GM19328 (cell line): ENCODE data around the gene CNTNAP2.

Experiments
- ATAC-seq: cut with Tn5 transposase; IDR thresholded peaks from one replicate; pipeline ENCODE4 v1.9.1; 2021; ENCODE audit warnings: mild to moderate bottlenecking, moderate library complexity; ENCODE audit not compliant: unreplicated experiment

The CNTNAP2 gene

DNA sequence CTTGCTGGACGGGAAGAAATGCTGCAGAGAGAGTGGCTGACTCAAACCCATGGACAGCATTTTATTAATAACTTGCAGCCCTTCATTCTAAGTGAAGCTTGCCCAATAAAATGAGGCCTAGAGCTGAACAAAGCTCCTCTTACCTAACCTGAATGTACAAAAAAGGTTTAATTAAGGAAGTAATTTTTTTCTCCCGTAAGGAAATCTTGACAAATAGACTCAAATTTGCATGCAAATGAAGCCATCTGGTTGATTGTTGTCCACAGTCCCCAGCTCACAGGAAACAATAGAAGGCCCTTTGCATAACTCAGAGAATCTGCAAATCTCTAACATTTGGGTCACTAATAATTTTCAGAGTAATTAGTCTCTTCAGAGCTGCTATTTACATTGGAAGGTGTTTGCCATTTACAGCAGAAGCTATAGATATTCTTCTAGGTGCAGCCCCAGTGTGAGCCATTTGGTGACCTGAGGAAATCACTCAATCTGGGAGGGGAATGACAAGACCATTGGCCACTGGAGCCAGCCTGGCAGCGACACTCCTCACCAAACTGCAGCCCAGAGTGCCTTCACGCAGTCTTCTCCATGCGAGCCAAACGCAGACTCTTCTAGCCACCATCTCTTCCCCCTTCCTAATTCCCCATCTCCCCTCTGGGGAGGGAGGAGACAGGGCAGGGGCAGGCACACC, 1991.0 kb downstream of the CNTNAP2 start:
- no peak for ATAC-seq

DNA sequence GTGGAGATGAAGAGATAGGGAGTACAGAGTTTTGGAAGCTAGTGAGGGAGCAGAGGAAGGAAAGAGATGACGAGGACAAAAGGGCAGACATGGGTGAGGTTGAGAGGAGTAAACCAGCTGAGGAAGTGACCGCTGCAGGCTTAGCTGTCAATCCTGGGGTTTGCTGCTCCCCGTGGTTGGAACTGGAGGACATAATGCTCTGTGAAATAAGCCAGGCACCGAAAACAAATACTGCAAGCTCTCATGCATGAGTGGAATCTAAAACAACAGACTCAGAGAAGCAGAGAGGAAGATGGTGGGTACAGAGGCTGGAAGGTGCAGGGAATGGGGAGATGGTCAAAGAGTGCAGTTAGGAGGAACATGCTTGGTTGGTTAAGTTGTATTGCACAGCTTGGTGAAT, 1991.8 kb downstream of the CNTNAP2 start:
- ATAC-seq: no peak

DNA sequence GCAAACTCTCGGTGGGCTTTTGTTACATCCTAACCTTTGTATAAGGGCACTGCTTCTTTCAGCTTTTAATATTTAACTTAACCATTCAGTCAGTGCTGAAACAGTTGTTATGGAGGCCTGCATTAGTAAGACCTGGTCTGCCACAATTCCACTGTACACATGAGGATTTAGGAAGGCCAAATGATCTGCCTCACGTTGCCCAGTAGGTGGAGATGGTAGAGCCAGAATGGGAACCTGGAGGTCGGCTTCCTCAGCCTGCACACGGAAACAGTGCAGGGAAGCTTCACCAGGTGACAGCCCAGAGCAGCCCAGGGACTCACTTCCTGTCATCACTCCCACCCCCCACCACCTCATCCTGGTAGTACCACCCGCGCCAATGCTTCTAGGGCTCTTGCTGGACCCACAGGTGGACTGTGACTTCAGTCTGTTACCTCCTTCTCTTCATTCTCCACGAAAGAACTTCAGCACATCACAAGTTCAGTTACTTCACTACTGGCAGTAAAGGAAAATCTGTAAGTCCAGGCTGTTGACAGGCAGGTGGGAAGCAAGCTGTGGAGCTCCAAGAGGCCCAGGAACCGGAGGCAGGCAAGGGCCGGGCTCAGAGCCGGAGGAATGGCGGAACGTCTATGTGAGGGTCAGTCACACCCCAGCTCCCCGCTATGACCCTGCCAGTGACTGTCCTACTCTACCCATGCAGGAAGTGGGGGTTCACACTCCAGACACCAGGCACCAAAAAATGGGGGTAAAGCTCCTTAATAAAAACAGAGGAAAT, 1993.7 kb downstream of the CNTNAP2 start:
- no peak for ATAC-seq

DNA sequence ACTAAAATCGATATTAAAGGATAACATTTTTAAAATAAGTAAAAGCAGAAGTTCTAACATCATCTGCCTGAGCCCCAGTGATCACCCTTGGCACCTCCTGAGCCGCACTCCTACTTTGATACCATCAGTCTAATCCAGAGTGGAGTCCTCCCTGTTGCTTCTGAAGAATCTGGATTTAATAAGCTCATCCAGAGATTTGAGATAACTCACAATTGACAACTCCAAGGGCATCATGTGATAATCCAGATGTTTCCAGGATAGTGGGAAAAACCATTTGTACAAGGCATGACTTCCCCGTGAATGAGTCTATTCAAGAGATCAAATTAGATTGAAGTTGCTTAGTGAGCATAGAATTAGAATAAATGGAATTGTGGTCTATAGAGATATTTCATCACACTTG, 1998.2 kb downstream of the CNTNAP2 start:
- no peak for ATAC-seq

DNA sequence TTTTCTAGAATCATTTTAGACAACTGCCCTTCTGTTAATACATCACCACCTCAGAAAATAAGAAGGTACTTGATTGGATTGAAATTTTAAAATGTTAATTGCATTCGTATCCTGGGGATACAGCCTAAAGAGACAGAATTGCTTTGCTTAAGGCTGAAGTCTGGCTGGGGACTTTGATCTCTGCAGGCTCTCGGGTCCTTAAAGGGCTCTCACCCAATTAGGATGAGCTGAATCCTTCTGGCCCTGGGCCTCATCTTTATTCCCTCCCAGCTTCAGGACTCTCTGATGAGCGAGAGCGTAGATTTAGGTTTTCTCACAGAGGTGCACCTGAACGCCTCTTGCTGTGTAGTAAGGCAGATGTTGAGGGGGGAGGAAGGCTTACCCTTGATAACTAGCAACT, 1998.7 kb downstream of the CNTNAP2 start:
- no peak for ATAC-seq

DNA sequence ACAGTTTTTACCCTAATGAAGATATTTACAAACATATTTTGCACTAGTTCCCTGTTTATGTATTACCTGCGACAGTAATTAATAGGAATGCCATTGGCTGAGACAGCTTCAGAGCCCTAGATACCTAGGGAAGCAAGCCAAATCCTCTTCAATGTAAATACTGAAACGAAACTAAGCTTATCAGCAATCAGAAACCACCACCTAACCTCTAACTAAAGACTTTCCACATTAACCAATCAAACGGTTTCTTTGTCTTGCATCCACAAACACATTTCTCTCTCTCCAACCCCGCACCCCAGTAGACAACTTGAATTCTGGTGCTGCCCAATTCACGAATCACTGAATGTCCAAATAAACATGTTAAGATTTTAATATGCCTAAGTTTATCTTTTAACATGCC, 1999.6 kb downstream of the CNTNAP2 start:
- no peak for ATAC-seq

DNA sequence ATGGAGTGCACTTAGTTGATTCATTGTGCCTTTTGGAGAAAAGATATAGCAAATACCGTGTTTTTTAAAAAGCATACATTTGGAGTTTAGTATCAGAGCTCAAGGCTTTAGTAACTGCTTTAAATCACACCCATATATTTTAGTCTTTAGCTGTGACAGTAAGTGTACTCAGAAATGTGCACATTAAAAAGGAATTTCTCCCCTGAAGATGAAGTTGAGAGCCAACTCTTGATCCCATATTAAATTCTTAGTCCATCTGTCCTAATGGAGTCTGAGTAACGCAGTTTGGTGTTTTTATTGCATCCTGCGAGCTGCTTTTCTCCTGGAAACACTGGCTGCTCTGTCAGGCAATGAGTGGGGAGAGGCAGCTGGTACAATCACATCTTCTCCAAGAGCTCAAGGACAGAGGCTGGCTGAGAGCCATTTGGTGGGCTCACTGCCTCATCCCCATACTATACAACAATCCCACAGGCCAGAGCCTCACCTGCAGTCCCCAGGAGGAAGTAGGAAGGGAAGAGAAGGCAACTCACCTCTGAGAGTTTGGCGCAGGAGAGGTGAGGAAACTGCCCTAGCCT, 2000.3 kb downstream of the CNTNAP2 start:
- ATAC-seq: no peak

DNA sequence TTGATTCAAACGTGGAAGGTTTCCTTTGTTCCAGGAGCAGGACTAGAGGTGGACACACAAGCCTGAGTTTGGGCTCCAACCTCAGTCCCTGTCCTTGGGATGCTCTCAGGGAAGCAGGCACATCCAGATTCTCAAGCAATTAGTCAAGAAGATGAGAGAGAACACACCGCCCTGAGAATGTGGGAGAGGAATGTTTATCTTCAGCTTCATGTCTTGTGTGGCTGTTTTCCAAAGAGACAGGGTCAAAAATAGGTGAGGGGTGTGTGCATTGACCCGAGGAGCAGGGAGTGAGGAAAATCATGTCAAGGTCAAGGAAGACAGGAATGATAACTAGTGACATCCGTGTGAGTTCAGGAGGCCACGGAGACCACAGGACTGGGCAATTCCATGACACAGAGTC, 2001.8 kb downstream of the CNTNAP2 start:
- ATAC-seq: no peak

DNA sequence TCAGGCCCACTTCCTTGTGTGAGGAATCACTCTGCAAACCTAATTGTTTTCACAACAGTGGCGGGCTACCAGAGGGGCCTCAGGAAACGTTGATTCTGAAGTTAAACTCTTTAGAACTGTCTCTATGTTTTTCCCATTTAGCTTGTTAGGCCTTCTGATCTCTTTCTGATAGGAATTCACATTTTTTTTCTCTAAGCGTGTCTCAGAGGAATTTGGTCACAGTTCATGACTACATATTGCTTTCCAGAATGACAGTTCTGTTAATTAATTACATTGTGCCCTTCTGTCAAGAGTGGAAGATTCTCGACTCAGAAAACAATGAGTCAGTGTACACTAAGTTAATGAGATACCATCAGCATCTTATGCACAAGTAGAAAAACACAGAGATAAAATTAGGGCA, 2004.8 kb downstream of the CNTNAP2 start:
- no peak for ATAC-seq

DNA sequence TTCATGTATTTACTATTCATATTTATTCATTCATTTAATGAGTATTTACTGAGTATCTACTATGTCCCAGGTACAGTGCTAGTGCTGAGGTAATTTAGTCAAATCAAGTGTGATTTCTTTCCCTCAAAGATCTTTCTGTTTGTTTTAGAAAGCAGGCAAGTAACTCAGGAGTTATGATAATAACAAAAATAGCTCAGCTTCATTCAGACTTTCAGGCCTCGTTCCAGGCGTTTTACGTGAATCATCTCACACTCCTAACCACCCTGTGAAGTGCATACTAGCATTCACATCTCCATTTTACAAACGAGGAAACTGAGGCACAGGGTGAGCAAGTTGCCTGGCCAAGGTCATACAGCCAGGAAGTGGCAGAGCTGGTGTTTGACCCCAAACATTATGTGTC, 2005.2 kb downstream of the CNTNAP2 start:
- ATAC-seq: no peak

DNA sequence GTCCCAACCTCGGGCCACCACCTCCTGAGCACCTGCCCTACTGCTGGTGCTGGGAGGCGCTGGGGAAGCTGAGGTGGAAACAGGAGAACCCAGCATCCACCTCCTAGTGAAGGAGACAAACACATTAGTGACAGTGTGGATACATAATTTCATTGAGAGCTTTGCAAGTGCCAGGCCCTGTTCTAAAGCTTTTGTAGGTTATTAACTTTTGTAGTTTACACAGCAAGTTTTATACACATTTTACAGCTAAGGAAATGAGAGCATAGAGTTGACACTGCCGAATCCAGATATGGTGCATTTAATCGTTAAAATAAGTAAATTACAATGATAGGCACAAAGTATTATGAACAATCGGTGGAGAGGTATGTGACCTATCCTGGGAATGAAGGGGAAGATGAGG, 2007.9 kb downstream of the CNTNAP2 start:
- no peak for ATAC-seq

DNA sequence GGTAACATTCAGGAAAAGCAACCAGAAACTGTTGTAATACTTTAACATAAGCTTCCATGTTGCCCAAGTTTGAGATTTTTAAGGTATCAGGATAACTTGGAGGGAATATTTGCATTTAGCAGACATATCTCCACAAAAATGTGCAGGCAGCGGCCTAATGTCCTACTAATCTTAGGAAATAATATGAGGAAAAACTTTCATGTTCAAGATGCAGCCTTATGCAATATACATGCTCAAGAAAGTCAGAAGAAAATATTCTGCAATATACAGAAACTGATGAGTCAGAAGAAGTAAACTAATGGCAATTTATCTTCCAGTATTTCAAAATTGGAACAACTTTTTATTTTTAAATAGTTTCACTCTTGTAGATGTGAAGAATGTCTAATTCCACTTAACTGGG, 2010.8 kb downstream of the CNTNAP2 start:
- no peak for ATAC-seq

DNA sequence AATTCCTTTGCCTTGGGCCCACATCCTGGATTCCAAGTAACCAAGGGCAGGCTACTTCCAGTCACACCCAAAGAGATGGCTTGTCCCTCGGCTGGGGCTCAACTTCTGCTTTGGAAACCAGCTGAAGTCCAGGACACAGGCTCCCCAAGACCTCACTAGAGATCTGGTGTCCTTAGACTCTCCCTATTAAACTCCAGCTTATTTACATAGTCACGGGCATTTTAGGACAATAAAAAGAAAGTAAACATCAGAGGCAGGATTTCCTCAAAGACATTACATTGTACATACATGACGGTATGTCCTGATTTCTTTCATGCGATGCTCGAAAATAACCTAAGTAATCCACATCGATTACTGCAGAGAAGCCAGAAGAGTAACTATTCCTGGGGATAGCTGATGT, 2012.4 kb downstream of the CNTNAP2 start:
- ATAC-seq: no peak

DNA sequence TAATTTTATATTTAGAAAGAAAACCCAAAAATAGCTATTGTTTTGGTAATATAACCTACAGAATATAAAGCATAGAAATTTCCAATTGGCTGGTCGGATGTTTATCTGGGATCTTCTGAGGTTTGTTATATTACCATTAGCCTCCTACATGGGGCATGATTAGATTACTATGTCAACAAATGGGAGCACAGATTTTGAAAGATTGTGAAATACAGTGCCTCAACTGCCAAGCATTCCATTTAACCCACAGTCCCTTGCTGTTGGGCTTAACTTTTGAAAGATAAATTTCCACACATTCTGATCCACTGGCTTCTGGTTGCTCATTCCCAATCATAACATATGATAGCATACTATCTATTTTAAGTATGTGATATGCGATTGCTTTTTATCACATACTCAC, 2018.5 kb downstream of the CNTNAP2 start:
- no peak for ATAC-seq

DNA sequence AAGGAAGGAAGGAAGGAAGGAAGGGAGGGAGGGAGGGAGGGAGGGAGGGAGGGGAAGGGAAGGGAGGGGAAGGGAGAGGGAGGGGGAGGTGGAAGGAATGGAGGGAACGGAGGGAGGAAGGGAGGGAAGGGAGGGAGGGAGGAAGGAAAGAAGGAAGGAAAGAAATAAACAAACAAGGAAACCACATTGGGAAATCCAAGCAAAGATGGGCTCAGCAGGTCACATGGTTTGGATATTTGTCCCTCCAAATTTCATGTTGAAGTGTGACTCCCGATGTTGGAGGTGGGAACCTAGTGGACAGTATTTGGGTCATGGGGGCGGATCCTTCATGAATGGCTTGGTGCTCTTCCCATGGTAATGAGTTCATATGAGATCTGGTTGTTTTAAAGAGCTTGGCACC, 2019.4 kb downstream of the CNTNAP2 start:
- ATAC-seq: no peak

DNA sequence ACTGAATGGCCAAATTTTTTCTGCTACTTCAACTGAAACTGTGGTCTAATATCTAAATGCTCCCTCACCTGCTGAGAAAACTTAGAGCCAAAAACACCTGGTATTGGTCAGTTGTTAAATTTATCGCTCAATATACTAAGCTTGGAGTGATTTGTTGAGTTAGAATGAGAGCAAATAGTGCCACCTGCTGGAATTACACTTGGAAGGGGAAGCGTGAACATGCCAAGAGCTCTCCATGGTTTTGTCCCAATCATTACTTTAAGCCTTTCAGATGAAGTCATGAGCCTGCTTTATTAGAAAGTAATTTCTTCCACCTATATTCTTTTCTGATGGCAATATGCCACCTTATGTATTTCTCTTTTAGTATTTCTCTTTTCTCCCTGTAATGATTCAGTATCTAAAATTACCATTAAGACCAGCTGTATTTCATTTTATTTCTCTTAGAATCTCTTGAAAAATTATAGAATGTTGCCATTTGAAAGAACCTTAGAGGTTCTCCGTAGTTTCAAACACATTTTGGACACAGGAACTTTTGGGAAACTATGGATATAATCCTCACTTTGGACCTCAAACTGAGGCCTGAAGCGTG, 2026.2 kb downstream of the CNTNAP2 start:
- no peak for ATAC-seq

DNA sequence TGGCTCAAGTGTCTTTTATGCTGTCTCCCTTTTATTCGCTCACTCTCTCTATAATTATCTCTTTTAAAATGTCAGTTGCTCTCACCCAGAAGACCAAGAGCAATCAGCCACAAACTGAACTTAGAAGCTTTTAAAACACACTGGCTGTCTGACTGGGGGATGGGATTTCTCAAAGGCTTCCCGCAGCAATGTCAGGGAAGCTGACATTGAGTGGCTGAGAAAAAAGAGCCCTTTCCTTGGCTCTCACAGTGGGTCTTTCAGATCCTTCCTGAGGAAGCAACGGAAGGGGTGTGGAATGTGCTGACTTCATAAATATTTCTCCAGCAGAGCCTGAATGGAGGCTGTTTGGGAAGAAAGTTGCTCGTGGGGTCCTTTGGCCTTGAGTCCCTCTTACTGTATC, 2028.2 kb downstream of the CNTNAP2 start:
- no peak for ATAC-seq

DNA sequence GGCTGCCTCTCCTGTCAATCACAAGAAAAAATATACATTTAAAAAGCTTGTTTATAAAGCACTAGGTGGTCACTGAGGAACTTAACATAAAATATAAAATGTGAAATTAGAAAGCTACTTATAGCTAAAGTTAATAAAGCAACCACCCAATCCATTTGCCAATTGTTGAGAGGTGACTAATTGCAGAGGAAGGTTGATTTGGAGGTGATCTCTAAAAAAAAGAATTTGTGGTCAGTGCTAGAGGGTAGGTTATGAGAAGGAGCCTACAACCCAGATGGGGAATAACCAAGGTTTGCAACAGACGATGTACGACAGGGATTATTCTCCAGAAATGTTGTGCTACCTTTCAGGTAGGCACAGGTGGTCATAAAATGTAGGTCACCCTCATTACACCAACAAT, 2029.7 kb downstream of the CNTNAP2 start:
- no peak for ATAC-seq

DNA sequence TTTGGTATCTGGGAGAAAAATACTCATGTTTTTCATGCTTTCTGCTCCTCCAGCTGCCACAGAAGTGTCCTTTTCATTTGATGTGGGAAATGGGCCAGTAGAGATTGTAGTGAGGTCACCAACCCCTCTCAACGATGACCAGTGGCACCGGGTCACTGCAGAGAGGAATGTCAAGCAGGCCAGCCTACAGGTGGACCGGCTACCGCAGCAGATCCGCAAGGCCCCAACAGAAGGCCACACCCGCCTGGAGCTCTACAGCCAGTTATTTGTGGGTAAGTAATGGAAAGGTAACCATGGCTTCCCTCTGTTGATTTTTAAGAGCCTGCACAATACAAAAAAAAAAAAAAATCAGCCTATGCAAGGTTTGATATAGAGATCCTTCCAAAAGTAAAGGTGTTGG, 2030.8 kb downstream of the CNTNAP2 start:
- no peak for ATAC-seq

DNA sequence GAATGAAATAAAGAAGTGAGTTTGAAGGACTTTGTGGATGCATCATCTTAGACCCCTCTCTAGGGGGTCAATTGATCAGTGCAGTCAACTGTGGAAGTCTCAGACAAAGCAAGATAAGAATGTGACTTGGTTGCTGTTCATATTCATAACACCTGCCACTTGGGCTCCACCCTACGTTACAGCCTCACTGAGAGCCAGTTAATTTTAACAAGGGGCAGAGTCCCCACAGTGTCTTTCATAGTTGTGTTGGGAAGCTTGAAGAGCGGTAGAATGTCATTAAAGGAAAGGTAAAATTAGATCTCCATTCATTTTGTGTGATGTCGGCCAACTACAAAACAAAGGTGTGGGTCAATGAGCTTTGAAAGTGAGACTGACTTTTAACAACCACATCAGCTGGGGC, 2031.9 kb downstream of the CNTNAP2 start:
- no peak for ATAC-seq

DNA sequence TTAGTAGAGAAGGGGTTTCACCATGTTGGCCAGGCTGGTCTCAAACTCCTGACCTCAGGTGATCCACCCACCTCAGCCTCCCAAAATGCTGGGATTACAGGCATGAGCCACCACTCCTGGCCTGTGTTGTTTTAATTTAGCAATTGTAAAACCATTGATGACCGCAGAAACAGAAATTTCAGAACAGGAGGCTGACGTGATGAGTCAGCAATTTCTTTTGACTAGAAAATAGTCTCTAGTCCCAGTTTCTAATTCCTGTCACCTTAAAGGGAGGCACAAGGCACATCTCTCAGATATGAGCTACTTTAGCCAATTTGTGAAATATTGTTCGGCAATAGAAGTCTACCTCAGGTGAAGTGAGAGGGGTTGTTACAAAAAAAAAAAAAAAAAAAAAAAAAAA, 2033.1 kb downstream of the CNTNAP2 start:
- ATAC-seq: no peak

DNA sequence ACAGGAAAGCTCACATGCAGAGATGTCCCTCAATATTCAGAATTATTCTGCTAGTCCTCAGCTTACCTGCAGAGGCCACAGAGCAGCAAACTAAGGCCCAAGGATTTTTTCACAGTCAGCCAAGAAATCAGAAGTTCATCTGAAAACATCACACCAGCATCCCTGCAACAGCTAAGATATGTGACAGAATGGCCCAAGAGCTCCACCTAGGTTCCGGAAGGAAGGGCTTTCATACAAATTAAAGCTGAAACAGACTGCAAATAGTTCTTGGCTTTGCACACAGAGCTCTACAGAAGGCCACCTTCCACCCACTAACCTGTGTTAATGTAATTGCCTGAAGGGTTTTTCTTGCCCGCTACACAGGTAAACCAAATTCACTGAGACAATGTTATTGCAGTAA, 2035.2 kb downstream of the CNTNAP2 start:
- ATAC-seq: no peak
